ENCODE measurements around the gene BLTP1. TPM values are rescaled to one million over a fixed set of nuclear protein-coding genes. Genes with fewer than 3 reads are reported as not detected.

Gene BLTP1
- total and polyA plus RNA-seq, 2 of the 13 experiments (the other 11 are each of a cell fraction or from before 2014, with no cell fraction given), result 27.7 to 33.1 TPM

- TF ChIP-seq ZBTB49 (CRISPR knock-in tag; IDR thresholded peaks at IDR 0.05; ENCODE audit: borderline replicate concordance) (no peak), NFE2L2 (IDR thresholded peaks at IDR 0.05; ENCODE audit: low read length) (no peak), ZFP62 (CRISPR knock-in tag; IDR thresholded peaks at IDR 0.05) (no peak), ZNF18 (CRISPR knock-in tag; IDR thresholded peaks at IDR 0.05; ENCODE audit: insufficient replicate concordance) (peak; percentile 50), GATAD1 (CRISPR knock-in tag; IDR thresholded peaks at IDR 0.05) (peak; percentile 93), HOXD1 (CRISPR knock-in tag; IDR thresholded peaks at IDR 0.05) (no peak), NR1H2 (CRISPR knock-in tag; IDR thresholded peaks at IDR 0.05; ENCODE audit: borderline replicate concordance, low read depth) (no peak), TERF1 (CRISPR knock-in tag; IDR thresholded peaks at IDR 0.05) (no peak), SMAD1 (CRISPR knock-in tag; IDR thresholded peaks at IDR 0.05; ENCODE audit: borderline replicate concordance, low read depth) (no peak), ZNF614 (CRISPR knock-in tag; IDR thresholded peaks at IDR 0.05; ENCODE audit: borderline replicate concordance) (peak; percentile 36; the same call in 1 of the 2 replicates), PRDM15 (CRISPR knock-in tag; IDR thresholded peaks at IDR 0.05) (no peak), MED13 (CRISPR knock-in tag; IDR thresholded peaks at IDR 0.05) (no peak), ARID4A (CRISPR knock-in tag; IDR thresholded peaks at IDR 0.05; ENCODE audit: borderline replicate concordance) (peak; percentile 89), ZNF30 (CRISPR knock-in tag; IDR thresholded peaks at IDR 0.05) (no peak)
Measured at GRCh38 chr4:122151982-122152710, at the start of gene BLTP1 (continued).

All from HepG2 (cell line).